Lower leg skin (tissue), 4 donors: ENCODE measurements around the gene WDFY2. TPM values are rescaled to one million over a fixed set of nuclear protein-coding genes. Genes with fewer than 3 reads are reported as not detected.
A peak's percentile ranks its signal among the peaks of the same experiment; 100 is the strongest.

ENCODE experiments used
- DNase-seq, 2 donors: peaks; one replicate each; pipeline ENCODE4 v3.0.0-alpha.2; 2019; ENCODE audit warnings: low spot score in 2 of 2
- H3K4me3 ChIP-seq: fragments of 200-600 bp; sonication (generic); 2 replicates; pipeline ENCODE4 v1.5.1; 2017; ENCODE audit warnings: mild to moderate bottlenecking, low read depth; ENCODE audit not compliant: poor library complexity, severe bottlenecking
- POLR2A ChIP-seq, 2 donors: fragments of 450-650 bp; IDR thresholded peaks; one replicate each; pipeline ENCODE4 v1.6.1; 2016 to 2017; ENCODE audit warnings: antibody characterized with exemption in 2 of 2, mild to moderate bottlenecking in 1 of 2, moderate library complexity in 1 of 2
- WGBS, 2 donors: methylation state at CpG; one replicate each; pipeline ENCODE4 v1.1.5; 2018; 5-methylcytosine and 5-hydroxymethylcytosine counted together
- intact Hi-C: fragments of 100-400 bp; cut with DNase I; formaldehyde crosslinking; loops from one replicate; pipeline ENCODE4 v1.15.0; 2023; ENCODE audit warnings: low total_unique reads
- total RNA-seq, 4 donors: library from RNA; depleted of rRNA; stranded (reverse); fragments of >200 nt; gene quantifications; one replicate each; pipeline ENCODE4 v1.1.0, GENCODE V29; 2016
- TF ChIP-seq, protein P1 (sequence below), 3 donors: fragments of 450-650 bp; IDR thresholded peaks; one replicate each; pipeline ENCODE4 v1.5.1; 2016; ENCODE audit warnings: antibody characterized with exemption in 3 of 3, mild to moderate bottlenecking in 3 of 3, moderate library complexity in 2 of 3

Gene WDFY2
- total RNA-seq, 4 donors from 2014 or later, result 20.1 to 40.3 (median 22.4) TPM

DNA sequence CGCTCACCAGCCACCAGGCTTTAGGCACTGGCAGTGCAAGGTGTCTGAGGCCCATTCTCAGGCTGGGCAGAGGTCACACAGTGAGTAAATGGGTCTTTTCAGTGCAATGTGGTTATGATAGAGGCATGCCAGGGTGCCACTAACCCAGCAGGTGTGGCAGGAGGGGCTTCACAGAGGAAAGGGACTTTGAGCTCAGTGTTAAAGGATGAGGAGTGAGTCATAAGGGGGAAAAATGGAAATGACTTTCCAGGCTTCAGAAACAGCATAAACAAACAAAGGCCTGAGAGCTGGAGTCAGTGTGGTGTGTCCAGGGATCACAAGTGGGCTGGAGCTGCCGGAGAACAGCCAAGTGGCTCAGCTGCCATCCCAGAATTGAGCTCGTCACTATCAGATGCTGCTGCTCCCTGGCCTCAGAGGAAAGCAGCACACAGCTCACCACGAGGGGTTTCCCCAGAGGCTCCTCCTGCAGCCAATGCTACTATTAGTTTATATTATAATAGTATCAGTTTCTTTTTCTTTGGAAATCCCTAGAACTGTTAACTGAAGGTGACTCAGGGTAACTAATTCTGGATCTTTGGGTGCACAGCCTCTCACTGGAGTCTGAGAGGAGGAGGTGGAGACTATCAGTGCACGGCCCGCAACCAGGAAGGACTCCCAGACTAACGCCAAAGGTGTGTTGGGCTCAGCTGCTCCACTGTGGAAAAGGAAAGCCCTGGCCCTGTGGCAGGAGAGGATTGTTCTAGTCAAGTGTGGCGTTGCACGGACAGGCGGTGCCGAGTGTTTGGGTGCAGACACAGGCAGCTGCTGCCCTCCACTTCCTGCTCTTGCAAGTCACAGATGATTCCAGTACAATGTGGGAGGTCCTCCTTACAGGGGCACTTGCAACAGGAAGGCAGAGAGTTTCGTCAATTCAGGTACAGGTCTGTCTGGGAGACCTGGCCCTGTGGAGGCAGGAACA lies 180.2 kb downstream of the WDFY2 start:
- TF ChIP-seq, protein P1, sequence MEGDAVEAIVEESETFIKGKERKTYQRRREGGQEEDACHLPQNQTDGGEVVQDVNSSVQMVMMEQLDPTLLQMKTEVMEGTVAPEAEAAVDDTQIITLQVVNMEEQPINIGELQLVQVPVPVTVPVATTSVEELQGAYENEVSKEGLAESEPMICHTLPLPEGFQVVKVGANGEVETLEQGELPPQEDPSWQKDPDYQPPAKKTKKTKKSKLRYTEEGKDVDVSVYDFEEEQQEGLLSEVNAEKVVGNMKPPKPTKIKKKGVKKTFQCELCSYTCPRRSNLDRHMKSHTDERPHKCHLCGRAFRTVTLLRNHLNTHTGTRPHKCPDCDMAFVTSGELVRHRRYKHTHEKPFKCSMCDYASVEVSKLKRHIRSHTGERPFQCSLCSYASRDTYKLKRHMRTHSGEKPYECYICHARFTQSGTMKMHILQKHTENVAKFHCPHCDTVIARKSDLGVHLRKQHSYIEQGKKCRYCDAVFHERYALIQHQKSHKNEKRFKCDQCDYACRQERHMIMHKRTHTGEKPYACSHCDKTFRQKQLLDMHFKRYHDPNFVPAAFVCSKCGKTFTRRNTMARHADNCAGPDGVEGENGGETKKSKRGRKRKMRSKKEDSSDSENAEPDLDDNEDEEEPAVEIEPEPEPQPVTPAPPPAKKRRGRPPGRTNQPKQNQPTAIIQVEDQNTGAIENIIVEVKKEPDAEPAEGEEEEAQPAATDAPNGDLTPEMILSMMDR (IDR thresholded peaks at IDR 0.05), result no peak
- TF ChIP-seq POLR2A (IDR thresholded peaks at IDR 0.05), result no peak
- no peak overlapping the region for H3K4me3 ChIP-seq
- intact Hi-C loops, result no loop called here
- DNase-seq, result peak; percentile 88 to 95
- 58 to 62% methylated on average over 12 of the region's 12 CpGs for WGBS, 2 donors

DNA sequence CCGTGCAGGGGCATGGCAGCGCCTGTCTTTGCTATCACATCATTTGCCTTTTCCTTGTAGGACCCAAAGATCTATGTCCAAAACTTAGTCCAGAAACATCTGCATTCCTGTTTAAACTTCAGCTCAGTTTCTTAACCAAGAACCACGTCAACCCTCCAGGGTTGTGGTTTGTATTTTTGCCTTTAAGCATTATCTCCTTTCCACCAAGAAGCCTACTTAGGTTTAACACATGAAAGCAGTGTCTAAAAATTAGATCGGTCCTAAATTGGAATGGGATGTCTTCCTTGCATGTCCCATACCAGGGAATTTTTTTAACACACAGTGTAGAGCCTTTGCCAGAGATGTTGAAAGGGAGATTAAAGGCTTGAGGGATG lies 180.9 kb downstream of the WDFY2 start:
- intact Hi-C loops, result no loop called here
- no peak for DNase-seq
- H3K4me3 ChIP-seq, result no peak overlapping the region
- 87 to 88% methylated on average over 4 of the region's 4 CpGs for WGBS, 2 donors
- TF ChIP-seq, protein P1 (IDR thresholded peaks at IDR 0.05), result no peak
- TF ChIP-seq POLR2A (IDR thresholded peaks at IDR 0.05), result no peak

DNA sequence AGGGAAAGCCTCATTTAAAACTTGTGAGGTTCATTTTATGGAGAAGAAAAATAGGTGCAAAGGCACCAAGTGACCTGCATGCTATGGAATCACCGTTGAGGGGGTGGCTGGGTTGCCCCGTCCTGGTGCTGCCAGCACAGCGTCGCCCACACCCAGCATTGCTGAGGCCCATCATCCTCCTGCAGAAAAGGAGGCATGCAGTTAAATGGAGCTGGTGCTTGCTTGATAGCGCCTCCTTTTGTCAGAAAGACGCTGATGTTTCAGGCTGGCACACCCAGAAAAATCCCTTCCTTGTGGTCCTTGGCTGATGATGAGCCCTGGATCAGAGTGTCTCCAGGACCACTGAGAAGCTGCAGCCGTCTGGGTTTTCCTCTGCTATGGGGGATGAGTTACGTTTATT lies 182.8 kb downstream of the WDFY2 start:
- H3K4me3 ChIP-seq, result no peak overlapping the region
- intact Hi-C loops, result no loop called here
- TF ChIP-seq, protein P1 (IDR thresholded peaks at IDR 0.05), result no peak
- TF ChIP-seq POLR2A (IDR thresholded peaks at IDR 0.05), result no peak
- 83 to 90% methylated on average over 8 of the region's 8 CpGs for WGBS, 2 donors
- DNase-seq, result no peak

DNA sequence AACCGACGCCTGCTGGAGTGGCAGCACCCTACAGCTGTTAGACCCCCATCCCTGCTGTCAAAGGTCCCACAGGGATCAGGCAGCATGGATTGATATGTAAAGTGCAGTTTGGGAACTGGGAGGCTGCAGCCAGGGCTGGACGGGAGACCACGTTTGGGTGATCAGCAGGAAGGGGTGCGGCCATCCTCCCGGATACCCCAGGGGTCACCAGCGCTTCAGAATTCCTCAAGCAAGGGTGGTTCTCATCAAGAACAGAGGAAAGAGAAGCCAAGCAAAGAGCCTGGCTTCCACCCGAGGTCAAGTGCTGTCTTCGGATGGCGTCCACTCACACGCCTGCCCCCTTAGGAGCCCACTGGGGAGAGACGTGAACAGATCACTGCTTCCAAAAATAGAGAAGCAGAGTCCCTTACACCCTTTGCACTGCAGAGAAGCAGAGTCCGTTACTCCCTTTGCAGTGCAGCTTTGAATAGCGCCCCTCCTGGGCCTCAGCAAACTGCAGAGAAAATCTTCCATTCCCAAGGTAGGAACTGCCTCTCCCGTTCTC lies 184.2 kb downstream of the WDFY2 start:
- no peak overlapping the region for H3K4me3 ChIP-seq
- no peak for TF ChIP-seq POLR2A (IDR thresholded peaks at IDR 0.05)
- TF ChIP-seq, protein P1 (IDR thresholded peaks at IDR 0.05), result no peak
- 87 to 88% methylated on average over 15 of the region's 15 CpGs for WGBS, 2 donors
- no peak for DNase-seq
- intact Hi-C loops, result no loop called here

DNA sequence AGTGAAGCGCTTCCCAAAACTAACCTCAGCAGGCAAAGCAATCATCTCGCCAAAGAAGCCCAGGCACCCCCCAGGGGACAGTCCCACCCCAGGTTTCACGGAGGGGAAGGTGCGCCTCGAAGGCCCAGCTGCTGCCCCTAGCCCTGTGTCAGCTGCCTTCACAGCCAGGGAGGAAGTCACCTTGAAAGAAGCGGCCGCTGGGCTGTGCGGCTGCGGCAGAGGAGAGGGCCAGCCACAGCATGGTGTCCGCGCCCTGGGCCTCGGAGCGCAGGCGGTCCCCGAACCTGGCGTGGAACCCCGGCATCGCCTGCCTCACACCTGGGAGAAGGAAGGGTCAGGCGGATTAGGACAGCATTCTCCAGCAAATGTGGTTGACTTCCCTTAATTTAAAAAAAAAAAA lies 184.7 kb downstream of the WDFY2 start:
- WGBS, 2 donors, result 91 to 98% methylated on average over 19 of the region's 19 CpGs
- no peak for DNase-seq
- H3K4me3 ChIP-seq, result no peak overlapping the region
- TF ChIP-seq POLR2A (IDR thresholded peaks at IDR 0.05), result no peak
- TF ChIP-seq, protein P1 (IDR thresholded peaks at IDR 0.05), result no peak
- intact Hi-C loops, result no loop called here
